ENCODE data around the gene UNK.
"Not testable (repeated sequence)": the region's sequence is repeated elsewhere in the genome, so short reads cannot be mapped to it uniquely, and the experiment has no call there.

Gene UNK

DNA sequence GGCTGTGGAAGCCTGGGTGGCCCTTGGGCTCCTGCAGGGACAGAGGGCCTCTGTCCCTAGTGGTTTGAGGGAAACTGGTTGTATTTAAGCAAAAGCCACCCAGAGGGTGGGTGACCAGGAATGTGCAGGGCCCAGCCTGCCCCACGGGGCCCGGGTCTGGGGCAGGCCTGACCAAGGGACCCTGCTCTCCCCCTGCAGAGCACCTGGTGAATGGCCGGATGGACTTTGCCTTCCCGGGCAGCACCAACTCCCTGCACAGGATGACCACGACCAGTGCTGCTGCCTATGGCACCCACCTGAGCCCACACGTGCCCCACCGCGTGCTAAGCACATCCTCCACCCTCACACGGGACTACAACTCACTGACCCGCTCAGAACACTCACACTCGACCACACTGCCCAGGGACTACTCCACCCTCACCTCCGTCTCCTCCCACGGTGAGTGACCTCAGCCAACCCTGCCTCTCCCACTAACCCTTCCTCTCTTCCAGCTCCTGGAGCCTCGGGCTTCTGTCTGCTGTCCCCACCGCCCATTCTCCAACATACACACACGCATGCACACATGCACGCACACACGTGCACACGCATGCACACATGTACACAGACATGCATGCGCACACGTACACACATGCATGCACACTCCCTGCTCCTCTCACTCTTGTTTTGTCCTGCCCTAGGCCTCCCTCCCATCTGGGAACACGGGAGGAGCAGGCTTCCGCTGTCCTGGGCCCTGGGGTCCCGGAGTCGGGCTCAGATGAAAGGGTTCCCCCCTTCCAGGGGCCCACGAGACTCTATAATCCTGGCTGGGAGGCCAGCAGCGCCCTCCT is 30.0 kb upstream of the UNK start:
- peak; percentile 14 for DNase-seq (ENCODE audit: low spot score)

DNA sequence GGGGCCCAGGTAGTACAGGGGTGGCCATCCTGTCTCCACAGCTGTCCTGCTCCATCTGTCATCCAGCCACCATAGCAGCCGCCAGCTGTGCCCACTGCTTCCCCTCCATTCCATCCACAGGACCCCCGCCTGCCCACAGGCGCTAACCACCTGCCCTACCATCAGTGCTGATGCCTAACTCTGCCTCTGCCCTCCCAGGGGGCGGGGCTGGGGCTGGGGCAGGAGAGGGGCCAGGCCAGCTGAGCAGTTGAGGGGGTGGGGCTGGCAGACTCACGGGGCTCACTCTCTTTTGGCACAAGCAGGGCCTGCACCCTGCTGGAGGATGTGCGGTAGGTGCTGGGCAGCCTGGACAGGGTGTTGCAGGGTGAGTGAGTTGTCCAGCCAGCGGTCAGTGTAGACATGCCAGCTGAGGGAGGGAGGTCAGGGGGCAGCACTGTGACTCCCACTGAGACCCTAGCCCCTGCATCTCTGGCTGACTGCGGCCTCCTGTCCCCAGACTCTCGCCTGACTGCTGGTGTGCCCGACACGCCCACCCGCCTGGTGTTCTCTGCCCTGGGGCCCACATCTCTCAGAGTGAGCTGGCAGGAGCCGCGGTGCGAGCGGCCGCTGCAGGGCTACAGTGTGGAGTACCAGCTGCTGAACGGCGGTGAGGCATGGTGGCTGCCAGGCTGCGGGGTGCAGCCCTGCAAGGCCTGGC is 29.3 kb upstream of the UNK start:
- DNase-seq (ENCODE audit: low spot score) = peak; percentile 46

DNA sequence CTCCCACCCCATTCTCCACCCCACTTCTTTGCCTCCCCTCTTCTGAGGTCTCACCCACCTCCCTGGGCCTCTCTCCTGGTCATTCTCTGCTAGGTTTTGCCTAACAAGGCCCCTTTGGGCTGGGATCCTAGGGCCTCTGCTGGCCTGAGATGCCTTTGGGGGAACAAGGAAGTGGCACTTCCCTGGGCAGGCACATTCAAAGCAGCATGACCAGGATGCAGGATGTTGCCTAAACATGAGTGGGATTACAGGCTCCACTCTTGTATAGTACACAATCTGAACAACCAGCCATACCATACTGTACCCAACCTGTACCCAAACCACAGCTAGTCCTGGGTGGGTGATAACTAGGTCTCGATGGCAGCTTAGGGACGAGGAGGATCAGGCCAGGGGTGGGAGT is 28.6 kb upstream of the UNK start:
- DNase-seq (ENCODE audit: low spot score) = no peak

DNA sequence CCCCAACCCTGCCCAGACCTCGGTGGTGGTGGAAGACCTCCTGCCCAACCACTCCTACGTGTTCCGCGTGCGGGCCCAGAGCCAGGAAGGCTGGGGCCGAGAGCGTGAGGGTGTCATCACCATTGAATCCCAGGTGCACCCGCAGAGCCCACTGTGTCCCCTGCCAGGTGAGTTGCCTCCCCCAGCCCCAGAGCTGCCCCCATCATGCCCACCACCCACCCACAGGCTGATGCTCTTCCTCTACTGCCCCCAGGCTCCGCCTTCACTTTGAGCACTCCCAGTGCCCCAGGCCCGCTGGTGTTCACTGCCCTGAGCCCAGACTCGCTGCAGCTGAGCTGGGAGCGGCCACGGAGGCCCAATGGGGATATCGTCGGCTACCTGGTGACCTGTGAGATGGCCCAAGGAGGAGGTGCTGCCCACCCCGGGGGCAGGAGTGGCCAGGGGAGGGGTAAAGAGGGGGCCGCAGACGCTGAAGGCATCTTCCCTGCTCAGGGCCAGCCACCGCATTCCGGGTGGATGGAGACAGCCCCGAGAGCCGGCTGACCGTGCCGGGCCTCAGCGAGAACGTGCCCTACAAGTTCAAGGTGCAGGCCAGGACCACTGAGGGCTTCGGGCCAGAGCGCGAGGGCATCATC is 28.0 kb upstream of the UNK start:
- DNase-seq (ENCODE audit: low spot score) = no peak

DNA sequence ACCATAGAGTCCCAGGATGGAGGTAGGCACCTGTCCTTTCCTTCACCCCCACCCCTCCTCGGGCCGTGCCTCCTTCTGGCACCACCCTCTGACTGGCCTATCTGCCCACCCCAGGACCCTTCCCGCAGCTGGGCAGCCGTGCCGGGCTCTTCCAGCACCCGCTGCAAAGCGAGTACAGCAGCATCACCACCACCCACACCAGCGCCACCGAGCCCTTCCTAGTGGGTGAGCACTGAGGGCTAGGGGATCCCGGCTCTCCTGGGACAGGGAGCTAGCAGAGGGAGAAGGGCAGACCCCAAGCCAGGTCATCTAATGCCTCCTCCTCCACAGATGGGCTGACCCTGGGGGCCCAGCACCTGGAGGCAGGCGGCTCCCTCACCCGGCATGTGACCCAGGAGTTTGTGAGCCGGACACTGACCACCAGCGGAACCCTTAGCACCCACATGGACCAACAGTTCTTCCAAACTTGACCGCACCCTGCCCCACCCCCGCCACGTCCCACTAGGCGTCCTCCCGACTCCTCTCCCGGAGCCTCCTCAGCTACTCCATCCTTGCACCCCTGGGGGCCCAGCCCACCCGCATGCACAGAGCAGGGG is 27.4 kb upstream of the UNK start:
- no peak for DNase-seq (ENCODE audit: low spot score)

DNA sequence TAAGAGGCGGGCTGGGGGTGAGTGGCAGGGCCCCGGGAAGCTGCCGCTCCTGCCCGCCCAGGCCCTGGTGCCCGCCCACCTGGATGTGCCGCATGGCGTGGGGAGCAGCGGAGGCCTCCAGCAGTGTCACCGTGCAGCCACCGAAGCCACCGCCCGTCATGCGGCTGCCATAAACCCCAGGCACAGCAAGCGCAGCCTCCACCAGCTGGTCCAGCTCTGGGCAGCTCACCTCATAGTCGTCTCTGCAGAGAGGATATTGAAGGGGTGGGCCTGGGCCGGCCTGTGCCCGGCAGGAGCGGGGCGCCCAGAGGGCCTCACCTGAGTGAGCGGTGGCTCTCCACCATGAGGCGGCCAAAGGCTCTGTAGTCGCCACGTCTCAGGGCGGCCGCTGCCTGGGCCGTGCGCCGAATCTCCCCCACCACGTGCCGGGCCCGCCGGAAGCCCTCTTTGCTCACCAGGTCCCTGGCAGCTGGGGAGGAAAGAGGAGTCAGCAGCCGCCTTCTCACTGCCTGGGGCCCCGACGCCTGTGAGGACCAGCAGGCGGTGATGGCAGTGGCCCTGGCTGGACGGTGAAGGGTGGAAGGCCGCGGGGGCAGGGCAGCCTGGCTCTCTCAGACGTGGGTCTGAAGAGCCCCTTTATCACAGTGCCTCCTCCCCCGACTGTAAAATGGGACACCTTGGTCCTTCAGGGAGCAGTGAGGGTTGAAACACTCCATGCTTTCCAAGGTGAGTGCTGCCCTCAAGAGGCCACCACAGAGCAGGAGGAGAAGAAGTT is 26.3 kb upstream of the UNK start:
- no peak for DNase-seq (ENCODE audit: low spot score)

DNA sequence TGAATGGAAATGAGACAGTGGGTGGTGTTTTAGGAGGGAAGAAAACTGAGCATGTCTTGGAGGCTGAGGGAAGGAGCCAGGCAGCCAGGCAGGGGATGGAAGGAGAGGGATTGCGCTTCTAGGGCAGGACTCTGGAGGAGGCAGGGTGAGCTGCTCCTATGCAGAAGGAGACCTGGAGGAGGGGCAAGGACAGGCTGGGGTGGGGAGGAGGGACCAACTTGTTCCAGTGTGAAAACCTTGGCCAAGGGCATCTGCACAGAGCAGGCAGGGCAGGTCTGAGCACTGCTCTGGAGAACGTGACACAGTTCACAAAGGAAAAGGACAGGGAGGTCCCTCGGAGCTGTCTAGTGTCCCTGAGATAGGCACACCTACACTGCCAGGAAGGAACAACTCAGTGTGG is 25.1 kb upstream of the UNK start:
- DNase-seq (ENCODE audit: low spot score) = no peak

DNA sequence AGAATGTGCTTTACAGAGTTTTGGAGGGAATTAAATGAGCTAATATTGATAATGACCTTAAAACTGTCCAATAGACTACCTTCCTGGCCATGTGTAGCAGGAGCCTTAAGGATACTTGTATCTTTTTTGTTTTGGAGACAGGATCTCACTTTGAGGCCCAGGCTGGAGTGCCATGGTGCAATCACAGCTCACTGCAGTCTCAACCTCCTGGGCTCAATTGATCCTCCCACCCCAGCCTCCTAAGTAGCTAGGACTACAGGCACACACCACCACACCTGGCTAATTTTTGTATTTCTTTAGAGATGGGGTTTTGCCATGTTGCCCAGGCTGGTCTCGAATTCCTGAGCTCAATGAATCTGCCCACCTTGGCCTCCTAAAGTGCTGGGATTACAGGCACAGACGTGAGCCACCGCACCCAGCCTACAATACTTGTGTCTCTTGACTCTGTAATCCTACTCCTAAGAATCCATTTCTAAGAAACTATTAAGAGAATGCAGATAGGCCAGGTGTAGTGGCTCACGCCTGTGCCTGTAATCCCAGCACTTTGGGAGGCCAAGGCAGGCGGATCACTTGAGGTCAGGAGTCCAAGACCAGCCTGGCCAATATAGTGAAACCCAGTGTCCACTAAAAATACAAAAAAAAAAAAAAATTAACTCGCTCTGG is 24.5 kb upstream of the UNK start:
- DNase-seq (ENCODE audit: low spot score) = not testable (repeated sequence)

DNA sequence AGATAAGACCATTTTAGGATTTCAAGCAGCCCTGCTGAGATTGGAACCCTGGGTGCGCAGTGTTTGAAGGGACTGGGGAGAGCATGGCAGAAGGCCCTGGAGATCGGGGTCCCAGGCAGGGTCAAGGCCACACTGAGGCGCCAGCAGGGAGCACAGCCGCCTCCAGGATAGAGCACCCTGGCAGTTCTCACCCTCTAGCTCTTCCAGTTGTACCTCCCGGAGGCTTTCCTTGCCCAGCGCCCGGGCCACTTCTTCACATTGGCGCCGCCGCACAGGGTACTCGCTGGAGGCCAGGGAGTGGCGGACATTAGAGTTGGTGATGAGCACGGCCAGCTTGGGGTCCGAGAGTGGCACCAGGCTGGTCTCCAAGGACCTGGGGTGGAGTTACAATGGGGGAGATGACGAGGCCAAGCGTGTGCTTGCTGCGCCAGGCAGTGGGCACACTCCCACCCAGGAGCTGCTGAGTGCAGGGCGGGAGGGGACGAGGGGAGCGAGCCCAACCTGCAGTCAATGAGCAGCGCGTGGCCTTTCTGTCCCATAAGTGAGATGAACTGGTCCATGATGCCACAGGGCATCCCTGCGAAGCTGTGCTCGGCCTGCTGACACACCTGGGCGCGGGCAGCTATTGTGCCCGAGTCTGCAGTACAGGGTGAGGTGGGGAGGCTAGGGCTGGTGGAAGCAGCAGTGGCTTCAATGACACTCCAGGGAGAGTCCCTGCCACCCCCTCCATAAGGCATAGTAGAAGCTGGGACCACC is 21.9 kb upstream of the UNK start:
- DNase-seq (ENCODE audit: low spot score) = no peak

DNA sequence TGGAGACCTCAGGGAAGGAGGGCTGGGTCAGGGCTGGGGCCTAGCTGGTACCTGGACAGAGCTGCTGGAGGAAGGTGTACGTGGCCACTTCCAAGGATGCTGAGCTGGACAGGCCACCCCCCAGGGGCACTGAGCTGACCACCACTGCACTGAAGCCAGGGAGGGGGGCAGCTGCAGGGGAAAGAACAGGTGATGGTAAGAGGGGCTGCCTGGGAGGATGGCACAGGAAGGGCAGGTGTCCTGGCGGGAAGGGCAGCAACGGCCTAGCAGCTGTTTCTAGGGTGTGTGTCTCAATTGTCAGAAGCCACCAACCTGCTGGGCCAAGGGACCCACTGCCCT is 21.4 kb upstream of the UNK start:
- no peak for DNase-seq (ENCODE audit: low spot score)

DNA sequence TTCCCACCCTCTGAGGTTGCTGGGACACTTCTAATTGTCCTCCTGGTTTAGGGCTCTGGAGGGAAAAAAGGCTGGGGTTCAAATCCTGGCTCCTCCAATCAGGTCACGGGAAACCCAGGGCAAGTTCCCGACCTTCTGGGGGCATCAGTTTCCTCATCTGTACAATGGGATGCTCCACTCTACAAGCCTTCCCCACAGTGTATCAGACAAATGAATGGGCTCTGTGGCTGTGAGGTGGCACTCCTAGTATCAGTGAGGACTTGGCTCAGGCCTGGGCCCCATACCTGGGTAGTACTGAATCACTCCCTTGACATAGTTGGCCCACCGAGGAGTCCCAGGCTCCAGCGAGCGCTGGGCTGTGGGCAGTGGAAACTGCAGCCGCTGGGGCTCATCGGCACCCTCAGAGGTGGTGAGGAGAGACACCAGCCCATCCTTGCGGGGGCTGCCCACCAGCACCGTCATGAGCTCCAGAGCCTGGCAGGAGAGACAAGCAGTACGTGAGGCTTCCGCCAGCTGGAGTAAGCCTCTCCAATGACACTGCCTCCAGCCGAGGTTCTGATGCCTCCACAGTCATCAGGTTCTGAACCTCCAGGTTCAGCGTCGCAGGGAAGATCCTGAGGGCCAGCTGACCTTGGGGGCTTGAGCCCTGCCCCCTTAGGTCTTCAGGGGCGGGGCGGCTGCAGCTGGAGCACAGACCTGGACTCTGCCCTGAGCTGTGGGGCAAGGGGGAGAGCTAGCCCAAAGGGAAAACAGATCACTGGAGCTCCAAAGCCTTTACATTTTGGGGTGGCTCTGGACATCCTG is 20.8 kb upstream of the UNK start:
- no peak for DNase-seq (ENCODE audit: low spot score)

DNA sequence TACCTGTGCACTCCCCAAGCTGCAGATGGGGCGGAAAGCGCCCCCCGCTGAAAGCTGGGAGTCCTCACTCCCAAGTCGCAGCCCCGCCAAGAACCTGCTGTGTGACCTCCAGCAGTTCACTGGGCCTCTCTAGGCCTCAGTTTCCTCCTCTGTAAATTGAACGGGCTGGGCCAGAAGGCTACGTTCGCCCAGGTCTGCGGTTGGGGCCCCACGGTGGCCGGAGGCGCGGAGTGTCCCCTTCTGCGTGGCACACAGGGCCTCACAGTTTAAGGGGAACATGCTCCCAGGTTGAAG is 20.2 kb upstream of the UNK start:
- no peak for DNase-seq (ENCODE audit: low spot score)

DNA sequence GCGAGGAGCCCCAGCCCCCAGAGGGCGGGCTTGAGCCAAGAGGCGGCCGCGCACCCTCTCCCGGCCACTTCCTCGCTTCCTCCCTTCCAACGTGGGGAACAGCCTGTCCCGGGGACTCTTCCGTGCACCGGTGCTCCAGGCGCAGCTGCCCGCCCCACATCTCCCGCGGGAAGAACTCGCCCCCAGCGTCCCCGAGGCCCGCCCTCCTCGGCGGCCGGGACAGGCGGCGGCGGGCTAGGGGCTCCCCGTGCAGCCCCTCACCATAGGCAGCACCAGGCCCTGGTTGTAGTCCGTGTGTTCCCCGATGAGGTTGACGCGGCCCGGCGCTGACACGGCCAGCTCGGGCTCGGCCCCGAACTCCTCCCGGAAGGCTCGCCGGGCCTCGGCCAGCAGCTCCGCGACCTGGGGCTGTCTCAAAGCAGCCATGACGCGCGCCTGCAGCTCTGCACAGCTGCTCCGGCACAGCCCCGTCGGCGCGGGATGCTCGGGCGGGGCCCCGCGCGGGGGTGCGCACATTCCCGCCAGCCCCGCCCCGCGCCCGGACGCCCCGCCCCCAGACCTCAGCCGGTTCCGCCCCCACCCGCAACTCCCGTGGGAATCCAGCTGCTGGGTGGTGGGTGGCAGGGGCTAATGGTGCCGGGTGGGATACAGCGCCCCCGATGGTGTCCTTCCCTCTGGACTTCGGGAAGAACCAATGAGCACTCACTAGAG is 19.7 kb upstream of the UNK start, which contains the start of gene GALK1:
Gene GALK1, minus strand, starts transcription at position 482 of the 711 bp plus-strand sequence. Its CDS starts 56 bp downstream, at position 426.
- peak; percentile 84 for DNase-seq (ENCODE audit: low spot score)

DNA sequence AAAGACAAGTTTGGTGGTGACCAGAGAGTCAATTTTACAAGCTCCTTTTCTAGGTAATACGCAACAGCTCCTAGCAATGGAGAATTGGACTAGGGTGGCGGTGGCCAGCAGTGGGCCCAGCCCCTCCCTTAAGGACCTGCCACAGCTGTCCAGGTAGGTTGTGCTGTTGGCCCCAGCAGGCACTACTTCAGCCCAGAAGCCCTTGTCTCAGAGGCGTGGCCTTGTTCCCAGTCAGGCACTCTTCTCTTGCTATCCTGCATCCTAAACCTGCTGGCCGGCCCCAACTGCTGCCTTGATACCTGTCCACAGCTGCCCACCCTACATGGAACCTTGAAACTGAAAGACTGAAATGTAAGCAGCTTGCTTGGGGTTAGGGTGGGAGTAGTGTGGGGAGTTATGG is 18.6 kb upstream of the UNK start:
- no peak for DNase-seq (ENCODE audit: low spot score)

DNA sequence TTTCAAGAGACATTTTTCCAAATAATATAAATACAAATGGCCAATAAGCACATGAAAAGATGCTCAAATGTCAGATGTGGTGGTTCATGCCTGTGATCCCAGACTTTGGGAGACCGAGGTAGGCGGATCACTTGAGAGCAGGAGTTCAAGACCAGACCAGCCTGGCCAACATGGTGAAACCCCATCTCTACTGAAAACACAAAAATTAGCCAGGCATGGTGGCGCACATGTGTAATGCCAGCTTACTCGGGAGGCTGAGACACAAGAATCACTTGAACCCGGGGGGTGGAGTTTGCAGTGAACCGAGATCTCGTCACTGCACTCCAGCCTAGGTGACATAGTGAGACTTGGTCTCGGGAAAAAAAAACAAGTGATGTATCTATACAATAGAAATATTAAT is 16.7 kb upstream of the UNK start:
- DNase-seq (ENCODE audit: low spot score) = no peak

DNA sequence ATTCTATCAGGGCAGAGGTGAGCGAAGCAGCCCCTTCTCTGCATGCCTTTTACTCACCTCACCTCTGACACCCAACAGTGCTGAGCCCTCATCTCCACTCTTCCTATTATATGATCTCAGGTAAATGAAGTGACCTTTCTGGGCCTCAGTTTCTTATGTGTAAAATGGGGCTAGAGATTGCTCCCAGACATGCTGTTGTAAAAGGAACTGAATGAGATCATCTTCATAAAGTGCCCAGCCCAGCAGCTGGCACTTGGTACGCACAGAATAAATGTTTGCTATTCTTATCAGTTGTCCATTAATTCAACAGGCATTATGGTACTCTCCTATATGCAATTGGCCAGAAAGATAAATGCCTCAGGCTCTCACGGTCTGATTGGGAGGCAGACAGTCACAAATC is 15.1 kb upstream of the UNK start:
- no peak for DNase-seq (ENCODE audit: low spot score)

DNA sequence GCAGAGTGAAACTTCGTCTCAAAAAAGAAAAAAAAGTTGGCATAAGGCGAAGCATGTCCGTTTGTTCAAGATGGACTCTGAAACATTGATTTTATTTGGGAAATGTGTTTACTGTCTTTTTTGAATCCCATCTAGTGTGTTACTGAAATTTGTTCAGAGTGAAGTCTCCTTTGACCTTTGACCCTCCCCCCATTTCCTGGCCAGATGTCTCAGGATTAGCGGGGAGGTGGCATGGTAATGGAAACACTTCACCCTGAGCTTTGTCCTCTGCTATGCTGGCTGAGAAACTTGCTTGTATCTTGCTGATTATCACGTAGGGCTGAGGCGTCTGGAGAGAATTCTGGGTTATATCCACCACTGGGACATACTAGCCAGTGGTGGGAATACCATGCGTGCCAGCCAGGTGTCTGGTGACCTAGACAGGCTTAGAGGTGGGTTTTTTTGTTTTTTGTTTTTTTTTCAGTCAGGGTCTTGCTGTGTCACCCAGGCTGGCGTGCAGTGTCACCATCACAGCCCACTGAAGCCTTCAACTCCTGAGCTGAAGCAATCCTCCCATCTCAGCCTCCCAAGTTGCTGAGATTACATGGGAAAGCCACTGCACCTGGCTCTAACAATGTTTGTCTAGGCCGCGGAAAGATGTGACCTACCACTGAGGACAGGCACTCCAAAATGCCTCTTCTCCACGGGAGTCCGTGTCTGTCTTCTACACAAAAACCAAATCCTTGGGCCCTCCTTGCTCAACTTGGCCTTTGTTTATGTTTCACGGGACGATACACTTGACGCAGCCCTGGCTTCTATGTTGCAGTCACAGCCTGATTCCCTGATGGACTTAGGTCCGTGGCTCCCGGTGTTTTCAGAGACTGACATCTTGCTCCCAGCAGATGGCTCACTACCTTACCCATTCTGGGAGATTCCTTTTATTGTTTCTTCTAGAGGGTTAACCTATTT is 13.0 kb upstream of the UNK start:
- no peak for DNase-seq (ENCODE audit: low spot score)

DNA sequence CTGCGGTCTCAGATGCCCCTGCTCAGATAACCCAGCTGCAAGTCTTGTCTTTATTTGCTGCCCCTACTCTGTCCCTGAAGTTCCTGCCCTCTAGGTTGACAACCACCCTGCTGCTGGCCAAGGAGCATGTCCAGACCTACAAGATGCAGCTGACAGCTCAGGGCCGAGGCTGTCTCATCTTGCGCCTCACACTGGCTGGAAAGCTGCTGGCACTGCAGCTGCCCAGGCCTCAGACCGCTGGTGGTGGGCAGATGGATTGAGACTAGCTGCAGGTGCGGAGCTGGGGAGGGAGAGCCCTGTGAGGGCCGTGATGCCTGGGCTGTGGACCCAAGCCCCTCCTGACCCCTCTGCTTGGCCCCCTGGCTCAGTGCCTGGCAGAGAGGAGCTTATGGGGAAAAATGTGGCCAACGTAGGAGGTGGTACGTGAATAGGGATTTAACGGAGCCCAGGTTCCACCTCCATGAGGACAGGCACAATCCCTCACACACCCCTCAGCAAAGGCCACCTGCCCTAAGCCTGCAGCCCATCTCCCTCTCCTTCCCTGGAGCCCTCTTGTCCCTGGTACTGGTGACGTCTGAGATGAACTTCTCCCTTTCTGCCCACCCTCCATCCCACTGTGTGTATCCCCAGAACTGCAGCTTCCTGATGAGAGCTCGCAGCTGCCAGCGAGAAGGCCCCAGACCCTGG is 11.3 kb upstream of the UNK start:
- DNase-seq (ENCODE audit: low spot score) = no peak

All from NAMALWA (cell line).